ENCODE results near the gene UCHL5. TPM values are rescaled to one million over a fixed set of nuclear protein-coding genes. Genes with fewer than 3 reads are reported as not detected.
A peak's percentile ranks its signal among the peaks of the same experiment; 100 is the strongest.

UCHL5 gene
- total RNA-seq, 1 experiment from 2014 or later: 94.4 TPM

DNA sequence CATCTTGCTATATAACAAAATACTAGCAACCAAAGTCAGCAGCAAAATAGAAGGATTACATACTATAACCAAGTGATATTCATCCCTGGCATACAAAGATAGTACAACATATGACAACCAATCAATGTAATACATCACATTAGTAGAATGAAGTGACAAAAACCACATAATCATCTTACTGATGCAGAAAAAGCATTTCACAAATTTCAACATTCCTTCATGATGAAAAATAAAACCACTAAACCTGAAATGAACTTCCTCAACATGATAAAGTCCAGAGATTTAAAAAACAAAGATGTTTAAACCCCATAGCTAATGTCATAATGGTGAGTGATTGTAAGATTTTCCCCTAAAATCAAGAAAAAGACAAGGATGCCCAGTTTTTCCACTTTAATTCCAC, 18.8 kb upstream of the UCHL5 start:
- Mint-ChIP-seq H3K4me1 (ENCODE audit: insufficient read depth, unreplicated experiment) (no peaks in the 10 kb centered on the region), H3K9me3 (ENCODE audit: unreplicated experiment) (no peaks in the 10 kb centered on the region), H3K36me3 (ENCODE audit: insufficient read depth, unreplicated experiment) (peaks cover 73% of the 10 kb centered on the region), H3K4me3 (ENCODE audit: unreplicated experiment) (no peak overlapping the region), H3K27ac (ENCODE audit: low read depth, unreplicated experiment) (no peak overlapping the region), H3K27me3 (ENCODE audit: insufficient read depth, unreplicated experiment) (no peaks in the 10 kb centered on the region)
- intact Hi-C loops (cut with micrococcal nuclease): no loop called here
- CTCF ChIA-PET: no interaction called here
- TF ChIP-seq, protein P1, sequence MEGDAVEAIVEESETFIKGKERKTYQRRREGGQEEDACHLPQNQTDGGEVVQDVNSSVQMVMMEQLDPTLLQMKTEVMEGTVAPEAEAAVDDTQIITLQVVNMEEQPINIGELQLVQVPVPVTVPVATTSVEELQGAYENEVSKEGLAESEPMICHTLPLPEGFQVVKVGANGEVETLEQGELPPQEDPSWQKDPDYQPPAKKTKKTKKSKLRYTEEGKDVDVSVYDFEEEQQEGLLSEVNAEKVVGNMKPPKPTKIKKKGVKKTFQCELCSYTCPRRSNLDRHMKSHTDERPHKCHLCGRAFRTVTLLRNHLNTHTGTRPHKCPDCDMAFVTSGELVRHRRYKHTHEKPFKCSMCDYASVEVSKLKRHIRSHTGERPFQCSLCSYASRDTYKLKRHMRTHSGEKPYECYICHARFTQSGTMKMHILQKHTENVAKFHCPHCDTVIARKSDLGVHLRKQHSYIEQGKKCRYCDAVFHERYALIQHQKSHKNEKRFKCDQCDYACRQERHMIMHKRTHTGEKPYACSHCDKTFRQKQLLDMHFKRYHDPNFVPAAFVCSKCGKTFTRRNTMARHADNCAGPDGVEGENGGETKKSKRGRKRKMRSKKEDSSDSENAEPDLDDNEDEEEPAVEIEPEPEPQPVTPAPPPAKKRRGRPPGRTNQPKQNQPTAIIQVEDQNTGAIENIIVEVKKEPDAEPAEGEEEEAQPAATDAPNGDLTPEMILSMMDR (IDR thresholded peaks at IDR 0.05; ENCODE audit: unreplicated experiment): no peak
- DNase-seq (ENCODE audit: unreplicated experiment): no peak
- BruUV-seq (replicated peaks): no TSS peak
- POLR2A ChIA-PET: interaction anchor here (0.6 to 3.2 kb wide), 3 partner anchors 8 to 26 kb away, joined by 3 to 11 read pairs (median 3); partner anchors contain the start of genes GLRX2, RO60 and UCHL5

DNA sequence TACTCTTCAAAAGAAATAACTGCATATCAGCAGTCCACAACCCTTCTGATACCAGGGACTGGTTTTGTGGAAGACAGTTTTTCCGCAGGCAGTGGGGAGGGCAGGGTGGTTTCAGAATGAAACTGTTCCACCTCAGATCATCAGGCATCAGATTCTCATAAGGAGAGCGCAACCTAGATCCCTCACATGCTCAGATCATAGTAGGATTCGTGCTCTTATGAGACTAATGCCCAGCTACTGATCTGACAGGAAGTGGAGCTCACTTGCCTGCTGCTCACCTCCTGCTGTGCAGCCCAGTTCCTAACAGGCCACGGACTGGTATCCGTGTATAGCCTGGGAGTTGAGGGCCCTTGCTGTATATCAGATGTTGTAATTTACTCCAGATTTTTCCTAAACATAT, 11.8 kb upstream of the UCHL5 start:
- intact Hi-C loops (cut with micrococcal nuclease): no loop called here
- Mint-ChIP-seq H3K27ac (ENCODE audit: low read depth, unreplicated experiment) (no peak overlapping the region), H3K4me1 (ENCODE audit: insufficient read depth, unreplicated experiment) (peaks cover 9% of the 10 kb centered on the region), H3K36me3 (ENCODE audit: insufficient read depth, unreplicated experiment) (peaks cover 29% of the 10 kb centered on the region), H3K4me3 (ENCODE audit: unreplicated experiment) (no peak overlapping the region), H3K9me3 (ENCODE audit: unreplicated experiment) (no peaks in the 10 kb centered on the region), H3K27me3 (ENCODE audit: insufficient read depth, unreplicated experiment) (no peaks in the 10 kb centered on the region)
- DNase-seq (ENCODE audit: unreplicated experiment): no peak
- ChIA-PET POLR2A (interaction anchor here (0.6 to 3.7 kb wide), 8 partner anchors 10 to 341 kb away, joined by 3 to 21 read pairs (median 6); partner anchors contain the start of genes CDC73, GLRX2, RO60 and UCHL5), CTCF (interaction anchor here (1.4 kb wide), 1 partner anchor 12 kb away, joined by 5 read pairs; the partner anchor contains the start of gene UCHL5)
- TF ChIP-seq, protein P1 (IDR thresholded peaks at IDR 0.05; ENCODE audit: unreplicated experiment): no peak
- no TSS peak for BruUV-seq (replicated peaks)

- no peak overlapping the region for H3K4me3 Mint-ChIP-seq (ENCODE audit: unreplicated experiment)
- no peaks in the 10 kb centered on the region for H3K9me3 Mint-ChIP-seq (ENCODE audit: unreplicated experiment)
- CTCF ChIA-PET: interaction anchor here (0.6 to 1.4 kb wide), 2 partner anchors 9 to 12 kb away, joined by 3 to 5 read pairs; partner anchors contain the start of gene UCHL5
- H3K4me1 Mint-ChIP-seq (ENCODE audit: insufficient read depth, unreplicated experiment): peaks cover 13% of the 10 kb centered on the region
- peaks cover 26% of the 10 kb centered on the region for H3K36me3 Mint-ChIP-seq (ENCODE audit: insufficient read depth, unreplicated experiment)
- TF ChIP-seq, protein P1 (IDR thresholded peaks at IDR 0.05; ENCODE audit: unreplicated experiment): no peak
- POLR2A ChIA-PET: interaction anchor here (0.6 to 3.7 kb wide), 7 partner anchors 8 to 38 kb away, joined by 3 to 21 read pairs (median 10); partner anchors contain the start of genes GLRX2, RO60 and UCHL5
- no peak overlapping the region for H3K27ac Mint-ChIP-seq (ENCODE audit: low read depth, unreplicated experiment)
- no peak for DNase-seq (ENCODE audit: unreplicated experiment)
- BruUV-seq (replicated peaks): no TSS peak
- intact Hi-C loops (cut with micrococcal nuclease): no loop called here
- H3K27me3 Mint-ChIP-seq (ENCODE audit: insufficient read depth, unreplicated experiment): no peaks in the 10 kb centered on the region
These were observed 11.2 kb upstream of the UCHL5 start for GRCh38 chr1:193070386-193070753.

GRCh38 chr1:193069748-193070385, 10.7 kb upstream of the UCHL5 start:
- ChIA-PET CTCF (interaction anchor here (0.6 to 1.4 kb wide), 4 partner anchors 9 to 1674 kb away, joined by 3 to 5 read pairs (median 3); partner anchors contain the start of gene UCHL5), POLR2A (interaction anchor here (0.6 to 3.7 kb wide), 5 partner anchors 8 to 35 kb away, joined by 3 to 21 read pairs (median 17); partner anchors contain the start of genes GLRX2, RO60 and UCHL5)
- intact Hi-C loops (cut with micrococcal nuclease): no loop called here
- peaks cover 13% of the 10 kb centered on the region for H3K4me1 Mint-ChIP-seq (ENCODE audit: insufficient read depth, unreplicated experiment)
- H3K36me3 Mint-ChIP-seq (ENCODE audit: insufficient read depth, unreplicated experiment): peaks cover 26% of the 10 kb centered on the region
- H3K27ac Mint-ChIP-seq (ENCODE audit: low read depth, unreplicated experiment): no peak overlapping the region
- no peaks in the 10 kb centered on the region for H3K9me3 Mint-ChIP-seq (ENCODE audit: unreplicated experiment)
- no peak overlapping the region for H3K4me3 Mint-ChIP-seq (ENCODE audit: unreplicated experiment)
- no TSS peak for BruUV-seq (replicated peaks)
- TF ChIP-seq, protein P1 (IDR thresholded peaks at IDR 0.05; ENCODE audit: unreplicated experiment): peak; percentile 28
- peak; percentile 50 for DNase-seq (ENCODE audit: unreplicated experiment)
- no peaks in the 10 kb centered on the region for H3K27me3 Mint-ChIP-seq (ENCODE audit: insufficient read depth, unreplicated experiment)

All from MCF 10A (cell line).